Adrenal gland (tissue), 12 donors: ENCODE measurements around the gene FAM120C. TPM values are rescaled to one million over a fixed set of nuclear protein-coding genes. Genes with fewer than 3 reads are reported as not detected.

Experiments used
- DNase-seq, 7 donors: peaks; one replicate each; pipeline ENCODE4 v3.0.0-alpha.2; 2019 to 2020
- H3K27ac ChIP-seq, 5 donors: fragments of 200-600 bp; sonication (generic) in 4 of 5; 1 replicate in 3 of 5; 2 replicates in 2 of 5; pipeline versions ENCODE4 v1.5.1 to v1.8.0; 2016 to 2020; ENCODE audit warnings: mild to moderate bottlenecking in 1 of 5
- H3K27me3 ChIP-seq: fragments of 200-600 bp; 2 replicates; pipeline ENCODE4 v1.8.0; 2021
- H3K36me3 ChIP-seq, 2 donors: fragments of 200-600 bp; replicated peaks in 1 of 2; 1 replicate in 1 of 2; 2 replicates in 1 of 2; pipeline versions ENCODE4 v1.5.1 to v1.8.0; 2018 to 2022
- H3K4me1 ChIP-seq, 2 donors: fragments of 200-600 bp; replicated peaks in 1 of 2; 1 replicate in 1 of 2; 2 replicates in 1 of 2; pipeline versions ENCODE4 v1.5.1 to v1.8.0; 2018 to 2021
- H3K4me3 ChIP-seq, 4 donors: fragments of 200-600 bp; sonication (generic) in 3 of 4; one replicate each; pipeline ENCODE4 v1.5.1; 2016 to 2018
- H3K9me3 ChIP-seq, 3 donors: fragments of 200-600 bp; sonication (generic) in 1 of 3; replicated peaks in 1 of 3; 1 replicate in 2 of 3; 2 replicates in 1 of 3; pipeline versions ENCODE4 v1.5.1 to v1.8.0; 2016 to 2021
- POLR2A ChIP-seq, 2 donors: fragments of 450-650 bp; IDR thresholded peaks; one replicate each; pipeline ENCODE4 v1.6.1; 2017; ENCODE audit warnings: antibody characterized with exemption in 2 of 2, mild to moderate bottlenecking in 2 of 2, moderate library complexity in 1 of 2
- WGBS, 4 donors: extraction: QIAGEN DNeasy Blood & Tissue Kit in 2 of 4; methylation state at CpG; one replicate each; pipeline versions ENCODE4 v1.1.5 to v1.1.7; 2013 to 2017; 5-methylcytosine and 5-hydroxymethylcytosine counted together
- intact Hi-C, 2 donors: fragments of 100-400 bp; cut with DNase I; formaldehyde crosslinking; loops; one replicate each; pipeline versions ENCODE4 v1.14.1 to v1.15.0; 2022 to 2023
- polyA plus RNA-seq, 3 donors: library from polyadenylated mRNA; stranded (reverse); fragments of 200-250 nt in 2 of 3; fragments of 350-450 nt in 1 of 3; fragmentation: Illumina TruSeq in 1 of 3; extraction: RNeasy Lipid Tissue Mini Kit (QIAGEN cat#74804) in 1 of 3; gene quantifications; one replicate each; pipeline ENCODE4 v1.2.3, GENCODE V29; 2013 to 2014
- total RNA-seq, 9 donors: library from RNA; depleted of rRNA in 4 of 9; stranded (reverse); fragments of >200 nt in 4 of 9; fragments of 120-200 nt in 1 of 9; fragmentation: NEBNext Ultra II Directional in 1 of 9; extraction: Animal tissue kit (Norgen Biotek cat#: 25700) in 1 of 9; gene quantifications; one replicate each; pipeline versions ENCODE4 v1.1.0 to v1.2.4, GENCODE V29; 2013 to 2023
- TF ChIP-seq, protein P1 (sequence below), 6 experiments: fragments of 450-650 bp in 4 of 6; fragments of 200-600 bp in 2 of 6; sonication (generic) in 1 of 6; IDR thresholded peaks; 1 replicate in 5 of 6; 2 replicates in 1 of 6; pipeline versions ENCODE4 v1.5.1 to v1.8.0; 2016 to 2021; ENCODE audit warnings: antibody characterized with exemption in 6 of 6, mild to moderate bottlenecking in 2 of 6, moderate library complexity in 1 of 6
- donor health status: healthy with polysubstance abuse.
- donor health status: Bipolar disorder and iron deficiency.
- donor health status: DM: yes; HTN: yes; CAD: no.
- donor health status: DM: no; HTN: no; CAD: no.
- donor health status: DM: no; HTN: no; CAD: no.
- donor health status: DM: yes; HTN: yes; CAD: no.

FAM120C gene
- total and polyA plus RNA-seq, 12 donors, result 6.3 to 18.8 (median 12.3) TPM

DNA sequence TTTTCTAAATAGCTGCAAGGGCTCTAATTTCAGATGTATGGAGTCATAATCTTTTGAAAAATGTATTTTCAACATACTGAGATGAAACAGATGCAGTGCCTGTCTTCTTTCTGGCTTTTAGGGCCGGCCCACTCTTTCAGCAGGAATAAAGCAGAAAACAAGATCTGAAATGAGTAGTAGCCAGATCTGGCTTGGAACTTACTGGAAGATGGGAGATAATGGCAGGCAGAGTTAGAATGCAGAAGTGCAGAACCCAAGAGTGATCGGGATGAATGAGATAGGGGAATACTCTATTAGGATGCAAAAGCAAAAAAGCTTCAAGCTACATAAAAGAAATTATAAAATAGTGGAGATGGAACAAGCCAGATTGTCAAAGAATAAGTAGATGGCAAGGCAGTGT lies 1.4 kb upstream of the FAM120C start:
- Histone ChIP-seq H3K4me3 (no peak overlapping the region), H3K27ac (no peak overlapping the region), H3K27me3 (no peaks in the 10 kb centered on the region), H3K9me3 (no peaks in the 10 kb centered on the region), H3K36me3 (no peaks in the 10 kb centered on the region), H3K4me1 (peaks cover 7 to 18% of the 10 kb centered on the region in 2 donors)
- intact Hi-C loops, result no loop called here
- 87 to 96% (median 88%) methylated on average over 2 of the region's 2 CpGs for WGBS, 4 donors
- TF ChIP-seq, protein P1, sequence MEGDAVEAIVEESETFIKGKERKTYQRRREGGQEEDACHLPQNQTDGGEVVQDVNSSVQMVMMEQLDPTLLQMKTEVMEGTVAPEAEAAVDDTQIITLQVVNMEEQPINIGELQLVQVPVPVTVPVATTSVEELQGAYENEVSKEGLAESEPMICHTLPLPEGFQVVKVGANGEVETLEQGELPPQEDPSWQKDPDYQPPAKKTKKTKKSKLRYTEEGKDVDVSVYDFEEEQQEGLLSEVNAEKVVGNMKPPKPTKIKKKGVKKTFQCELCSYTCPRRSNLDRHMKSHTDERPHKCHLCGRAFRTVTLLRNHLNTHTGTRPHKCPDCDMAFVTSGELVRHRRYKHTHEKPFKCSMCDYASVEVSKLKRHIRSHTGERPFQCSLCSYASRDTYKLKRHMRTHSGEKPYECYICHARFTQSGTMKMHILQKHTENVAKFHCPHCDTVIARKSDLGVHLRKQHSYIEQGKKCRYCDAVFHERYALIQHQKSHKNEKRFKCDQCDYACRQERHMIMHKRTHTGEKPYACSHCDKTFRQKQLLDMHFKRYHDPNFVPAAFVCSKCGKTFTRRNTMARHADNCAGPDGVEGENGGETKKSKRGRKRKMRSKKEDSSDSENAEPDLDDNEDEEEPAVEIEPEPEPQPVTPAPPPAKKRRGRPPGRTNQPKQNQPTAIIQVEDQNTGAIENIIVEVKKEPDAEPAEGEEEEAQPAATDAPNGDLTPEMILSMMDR (IDR thresholded peaks at IDR 0.05), result no peak
- TF ChIP-seq POLR2A (IDR thresholded peaks at IDR 0.05), result no peak
- no peak for DNase-seq

DNA sequence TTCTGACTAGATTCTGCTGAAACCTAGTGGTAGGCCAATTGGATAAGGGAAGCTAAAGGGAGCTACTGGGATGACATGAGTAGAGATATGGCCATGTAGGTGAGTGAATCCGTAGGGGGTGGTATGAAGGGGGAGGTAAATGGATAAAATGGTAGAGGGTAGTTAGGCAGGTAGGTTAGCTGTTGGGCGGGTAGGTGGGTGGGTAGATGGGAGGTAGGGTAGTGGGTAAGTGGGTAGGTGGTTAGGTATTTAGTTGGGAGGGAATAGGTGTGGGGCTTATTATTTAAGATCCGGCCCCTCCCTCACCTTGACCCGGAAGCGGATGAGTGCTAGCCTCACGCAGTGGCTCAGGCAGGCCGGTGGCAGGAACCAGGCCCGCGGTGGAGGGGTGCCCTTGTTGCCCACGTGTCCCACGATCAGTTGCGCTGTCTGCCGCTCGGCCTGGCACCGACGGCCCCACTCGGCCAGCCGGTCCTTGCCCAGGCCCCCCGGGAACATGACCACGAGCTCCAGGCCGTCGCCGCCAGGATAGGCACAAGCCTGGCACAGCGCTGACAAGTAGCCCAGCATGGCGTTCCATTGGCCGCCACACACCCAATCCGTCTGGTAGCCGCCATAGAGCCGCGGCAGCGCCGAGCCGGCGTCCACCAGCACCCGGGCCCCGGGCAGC lies 725 bp downstream of the FAM120C start:
- peak overlapping the region; percentile 24 to 79 (median 49) for H3K4me3 ChIP-seq
- no peaks in the 10 kb centered on the region for H3K9me3 ChIP-seq
- DNase-seq, result peak; percentile 54 to 82 (median 66)
- H3K27ac ChIP-seq, result peak overlapping the region in 4 of 5 donors; percentile 84 to 95 (median 86)
- no peaks in the 10 kb centered on the region for H3K36me3 ChIP-seq
- H3K27me3 ChIP-seq, result no peaks in the 10 kb centered on the region
- H3K4me1 ChIP-seq, result peaks cover 18 to 27% of the 10 kb centered on the region in 2 donors
- intact Hi-C loops, result no loop called here
- TF ChIP-seq, protein P1 (IDR thresholded peaks at IDR 0.05), result no peak
- no peak for TF ChIP-seq POLR2A (IDR thresholded peaks at IDR 0.05)
- WGBS, 4 donors, result 1 to 49% (median 17%) methylated on average over 5 to 36 of the region's 36 CpGs

DNA sequence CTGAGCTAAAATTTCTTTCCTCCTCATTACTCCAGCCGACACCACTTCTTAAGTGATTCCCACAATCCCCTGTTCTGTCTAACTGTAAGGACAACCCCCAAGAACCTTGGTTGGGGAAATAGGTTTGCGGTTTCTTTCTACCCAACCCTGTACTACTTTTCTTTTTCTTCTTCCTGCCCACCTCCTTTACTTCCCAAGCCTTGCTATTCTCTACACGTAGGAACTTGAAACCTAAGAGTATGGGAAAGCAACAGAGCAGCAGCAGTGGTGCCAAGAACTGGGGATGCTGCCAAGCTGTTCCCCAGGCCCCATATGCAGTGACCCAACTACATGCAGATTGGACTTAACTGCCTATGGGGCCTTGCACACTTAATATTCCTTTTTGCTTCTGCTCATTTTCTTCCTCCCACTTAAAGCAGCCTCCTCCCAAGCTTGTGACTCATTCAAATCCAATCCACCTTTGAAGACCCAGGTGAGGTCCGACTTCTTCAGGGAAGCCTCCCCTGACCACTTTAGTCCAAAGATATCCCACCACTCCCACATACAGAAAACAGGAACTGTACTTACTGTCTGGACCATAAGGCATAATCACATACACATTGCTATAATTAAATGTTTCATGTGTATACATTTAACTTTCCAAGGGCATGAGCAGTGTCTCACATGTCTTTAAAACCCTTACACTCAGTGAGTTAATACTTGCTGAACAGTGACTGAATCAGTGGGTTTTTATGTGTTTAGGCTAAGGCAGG lies 1.7 kb downstream of the FAM120C start:
- intact Hi-C loops, result no loop called here
- WGBS, 4 donors, result 31 to 53% (median 46%) methylated on average over 4 of the region's 4 CpGs
- H3K4me3 ChIP-seq, result peak overlapping the region in 1 of 4 donors; percentile 79
- no peaks in the 10 kb centered on the region for H3K27me3 ChIP-seq
- H3K4me1 ChIP-seq, result peaks cover 18 to 27% of the 10 kb centered on the region in 2 donors
- no peak overlapping the region for H3K27ac ChIP-seq
- TF ChIP-seq, protein P1 (IDR thresholded peaks at IDR 0.05), result no peak
- TF ChIP-seq POLR2A (IDR thresholded peaks at IDR 0.05), result no peak
- H3K36me3 ChIP-seq, result no peaks in the 10 kb centered on the region
- DNase-seq, result no peak
- no peaks in the 10 kb centered on the region for H3K9me3 ChIP-seq

DNA sequence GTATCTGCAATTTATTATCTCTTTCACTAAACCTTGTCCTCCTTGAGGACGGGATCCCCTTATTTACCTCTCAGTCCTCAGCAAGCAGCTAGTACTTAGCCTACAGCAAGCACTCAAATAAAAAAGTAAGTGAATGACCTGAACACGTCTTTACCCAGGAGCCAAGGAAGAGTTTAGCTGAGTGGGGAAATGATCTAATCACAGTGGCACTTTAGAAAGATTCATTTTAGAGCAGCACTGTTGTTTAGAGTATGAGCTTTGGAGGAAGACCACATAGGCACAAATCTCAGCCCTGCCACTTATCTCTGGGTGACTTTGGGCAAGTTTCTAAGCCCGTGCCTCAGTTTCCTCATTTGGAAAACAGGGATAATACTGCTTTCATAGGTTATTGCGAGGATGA lies 2.7 kb downstream of the FAM120C start:
- Histone ChIP-seq H3K36me3 (no peaks in the 10 kb centered on the region), H3K4me1 (peaks cover 18 to 27% of the 10 kb centered on the region in 2 donors), H3K27ac (no peak overlapping the region), H3K9me3 (no peaks in the 10 kb centered on the region), H3K27me3 (no peaks in the 10 kb centered on the region), H3K4me3 (no peak overlapping the region)
- WGBS, 4 donors, result 46 to 65% (median 52%) methylated on average over 4 of the region's 4 CpGs
- TF ChIP-seq, protein P1 (IDR thresholded peaks at IDR 0.05), result no peak
- no peak for TF ChIP-seq POLR2A (IDR thresholded peaks at IDR 0.05)
- intact Hi-C loops, result no loop called here
- DNase-seq, result no peak
